Right hindlimb (tissue), 1 donor: ENCODE results near the gene VPS26C.
A peak's percentile ranks its signal among the peaks of the same experiment; 100 is the strongest.
"Not testable (repeated sequence)": the region's sequence is repeated elsewhere in the genome, so short reads cannot be mapped to it uniquely, and the experiment has no call there.

Experiments used
- DNase-seq: peaks from one replicate; pipeline ENCODE4 v3.0.0-alpha.2; 2018

The VPS26C gene

GRCh38 chr21:37267269-37268185 is at the start of gene VPS26C:
TSS of gene VPS26C (minus strand) at chr21:37267334. CDS start at chr21:37267294, 40 bp downstream.
- peak; percentile 100 for DNase-seq

GRCh38 chr21:37316072-37316471 is 48.9 kb upstream of the VPS26C start:
- DNase-seq, result not testable (repeated sequence)

DNA sequence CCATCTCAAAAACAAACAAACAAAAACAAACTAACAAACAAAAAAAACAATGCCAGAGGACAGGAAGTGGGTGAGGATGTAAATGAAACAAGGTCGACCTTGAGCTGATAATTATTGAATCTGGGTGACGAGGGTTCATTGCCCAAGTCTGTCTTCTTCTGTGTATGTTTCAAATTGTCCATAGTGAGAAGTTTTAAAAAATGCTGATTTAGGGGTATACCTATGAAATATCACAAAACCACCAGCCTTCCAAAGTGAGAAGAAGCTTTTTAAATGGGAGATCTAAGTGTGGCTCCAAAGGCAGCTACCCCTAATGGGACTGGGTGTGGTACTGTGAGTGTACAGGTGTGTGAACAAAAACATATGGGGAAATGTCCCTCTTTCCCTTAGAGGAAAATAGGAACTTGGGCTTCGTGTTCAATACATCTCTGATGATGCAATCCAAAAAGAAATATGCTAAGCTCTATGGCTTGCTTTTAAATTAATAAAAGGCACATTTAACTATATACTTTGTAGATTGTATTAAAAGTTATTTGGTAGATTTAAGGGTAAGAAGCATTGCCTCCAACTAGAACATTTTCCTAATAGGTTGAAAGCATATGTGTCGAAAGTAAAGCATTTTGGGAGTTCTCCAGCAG is 33.1 kb upstream of the VPS26C start:
- no peak for DNase-seq

- DNase-seq, result no peak
Measured at GRCh38 chr21:37297364-37297763, 30.2 kb upstream of the VPS26C start.

GRCh38 chr21:37294679-37295078 is 27.5 kb upstream of the VPS26C start:
- peak; percentile 34 for DNase-seq

GRCh38 chr21:37292941-37293340 is 25.8 kb upstream of the VPS26C start:
- no peak for DNase-seq

GRCh38 chr21:37292041-37292440 is 24.9 kb upstream of the VPS26C start:
- DNase-seq, result no peak

GRCh38 chr21:37283191-37283710 is 16.1 kb upstream of the VPS26C start:
- not testable (repeated sequence) for DNase-seq

GRCh38 chr21:37282602-37283001 is 15.5 kb upstream of the VPS26C start:
- not testable (repeated sequence) for DNase-seq

- DNase-seq, result no peak
Measured at GRCh38 chr21:37281993-37282392, 14.9 kb upstream of the VPS26C start.

DNA sequence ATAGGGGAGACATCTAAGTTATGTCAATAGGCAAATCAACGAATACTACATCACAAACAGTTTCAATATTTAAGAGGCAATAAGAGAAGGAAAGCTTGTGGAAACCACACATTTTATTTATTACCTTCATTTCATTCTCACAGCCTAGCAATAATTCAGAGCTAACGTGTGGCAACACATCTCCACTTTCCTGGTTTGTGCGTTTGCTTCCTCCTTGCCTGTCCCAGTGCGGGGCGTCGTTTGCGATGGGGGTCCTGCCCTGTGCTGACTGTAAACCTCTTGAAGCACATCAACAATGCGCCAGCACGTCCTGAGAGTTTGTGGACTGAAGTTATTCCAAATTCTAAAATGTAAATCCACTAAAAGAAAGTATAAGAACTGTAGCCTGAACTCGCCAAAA is 14.4 kb upstream of the VPS26C start:
- DNase-seq, result no peak

DNA sequence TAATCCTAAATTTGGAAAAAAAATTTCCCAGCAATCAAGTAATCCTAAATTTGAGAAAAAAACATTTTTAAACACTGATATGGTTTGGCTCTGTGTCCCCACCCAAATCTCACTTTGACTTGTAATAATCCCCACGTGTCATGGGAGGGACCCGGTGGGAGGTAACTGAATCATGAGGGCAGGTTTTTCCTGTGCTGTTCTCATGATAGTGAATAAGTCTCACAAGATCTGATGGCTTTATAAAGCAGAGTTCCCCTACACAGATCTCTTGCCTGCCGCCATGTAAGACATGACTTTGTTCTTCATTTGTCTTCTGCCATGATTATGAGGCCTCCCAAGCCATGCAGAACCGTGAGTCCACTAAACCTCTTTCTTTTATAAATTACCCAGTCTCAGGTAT is 12.1 kb upstream of the VPS26C start:
- not testable (repeated sequence) for DNase-seq

DNA sequence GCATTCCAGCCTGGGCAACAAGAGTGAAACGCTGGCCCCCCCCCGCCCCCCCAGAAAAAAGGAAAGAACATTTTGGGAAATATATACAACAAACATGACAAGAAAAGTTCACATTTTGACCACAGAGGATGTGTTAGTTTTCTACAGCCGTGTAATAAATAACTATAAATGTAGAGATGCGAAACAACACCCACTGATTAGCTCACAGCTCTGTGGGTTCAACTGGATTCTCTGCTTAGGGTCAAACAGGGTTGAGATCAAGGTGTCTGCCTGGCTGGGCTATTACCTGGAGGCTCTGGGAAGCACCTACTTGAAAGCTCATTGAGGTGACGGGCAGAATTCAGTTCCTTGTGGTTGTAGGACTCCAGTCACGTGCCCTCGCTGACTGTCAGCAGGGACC is 11.1 kb upstream of the VPS26C start:
- DNase-seq, result no peak

- no peak for DNase-seq
Measured at GRCh38 chr21:37276377-37276776, 9.2 kb upstream of the VPS26C start.

- no peak for DNase-seq
Measured at GRCh38 chr21:37273911-37274690, 7.0 kb upstream of the VPS26C start.

GRCh38 chr21:37273440-37273839 is 6.3 kb upstream of the VPS26C start:
- no peak for DNase-seq

DNA sequence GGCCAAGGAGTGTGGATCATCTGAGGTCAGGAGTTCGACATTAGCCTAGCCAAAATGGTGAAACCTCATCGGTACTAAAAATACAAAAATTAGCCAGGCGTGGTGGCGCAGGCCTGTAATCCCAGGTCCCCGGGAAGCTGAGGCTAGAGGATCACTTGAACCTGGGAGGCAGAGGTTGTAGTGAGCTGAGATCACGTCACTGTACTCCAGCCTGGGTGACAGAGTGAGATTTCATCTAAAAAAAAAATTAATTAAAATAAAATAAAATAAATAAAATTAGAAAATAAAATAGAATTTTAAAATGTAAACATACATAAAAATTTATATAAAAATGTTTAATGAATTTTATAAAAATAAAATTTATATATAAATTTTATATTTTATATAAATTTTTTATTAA is 5.8 kb upstream of the VPS26C start:
- no peak for DNase-seq

- no peak for DNase-seq
Measured at GRCh38 chr21:37270576-37271365, 3.6 kb upstream of the VPS26C start.

DNA sequence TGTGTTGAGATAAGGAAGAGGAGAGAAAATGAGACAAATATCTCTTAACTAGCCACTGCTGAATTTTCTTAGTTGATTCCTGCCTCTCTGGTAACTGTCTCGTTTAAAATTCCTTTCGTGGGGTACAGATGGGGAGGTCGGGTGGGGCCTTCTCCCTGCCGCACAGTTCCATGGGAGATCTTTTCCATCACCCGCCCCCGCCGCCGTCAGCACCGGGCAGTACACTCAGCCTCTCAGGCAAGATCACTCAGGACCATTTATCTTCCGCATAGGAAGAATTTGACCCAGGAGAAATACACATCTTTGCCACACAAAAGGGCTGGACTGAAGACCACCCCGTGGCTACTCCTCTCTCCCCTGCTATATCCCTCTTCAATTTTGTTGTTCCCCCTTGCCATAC is 2.3 kb upstream of the VPS26C start:
- DNase-seq, result no peak

- DNase-seq, result no peak
Measured at GRCh38 chr21:37268186-37268503, 1.0 kb upstream of the VPS26C start.

- DNase-seq, result no peak
Measured at GRCh38 chr21:37266515-37267221, 466 bp downstream of the VPS26C start.

GRCh38 chr21:37264808-37265207 is 2.3 kb downstream of the VPS26C start:
- no peak for DNase-seq
